ENCODE data around the gene HS6ST1. TPM values are rescaled to one million over a fixed set of nuclear protein-coding genes. Genes with fewer than 3 reads are reported as not detected.

HS6ST1 gene
- total and polyA plus RNA-seq, 2 of the 4 experiments (the other 2 are of a cell fraction) = 29.9 to 36.9 TPM

GRCh38 chr2:128281852-128282245, 36.8 kb downstream of the HS6ST1 start:
- Histone ChIP-seq H2BK120ac (ENCODE audit: low read depth, low read length) (no peak overlapping the region), H3K56ac (ENCODE audit: extremely low read depth, insufficient read depth, low read length) (no peak overlapping the region), H2BK15ac (ENCODE audit: low read depth, low read length) (no peak overlapping the region), H3K18ac (ENCODE audit: low read depth, low read length) (no peak overlapping the region), H2BK5ac (ENCODE audit: low read depth, low read length, poor library complexity, severe bottlenecking) (no peak overlapping the region), H3K4me1 (ENCODE audit: control insufficient read depth, insufficient read depth, low read length) (peaks cover 20% of the 10 kb centered on the region), H2AK9ac (replicated peaks; ENCODE audit: low read depth, low read length, poor library complexity) (no peak overlapping the region), H2BK20ac (ENCODE audit: low read depth, low read length) (no peak overlapping the region), H4K91ac (ENCODE audit: insufficient read depth, low read depth, low read length) (no peak overlapping the region), H3K23ac (ENCODE audit: low read depth, low read length) (no peak overlapping the region), H3K4me3 (ENCODE audit: insufficient read depth, low read depth, low read length) (no peak overlapping the region), H4K20me1 (ENCODE audit: insufficient read depth, low read length) (peaks cover 100% of the 10 kb centered on the region), H2AK5ac (ENCODE audit: low read depth, low read length) (no peak overlapping the region), H3K79me1 (ENCODE audit: low read depth in 1 of 2, low read length in 2 of 2) (peaks cover 42 to 95% of the 10 kb centered on the region in 2 experiments), H3K36me3 (ENCODE audit: control insufficient read depth, insufficient read depth, low read length) (peaks cover 59% of the 10 kb centered on the region), H3K4me2 (ENCODE audit: low read depth, low read length) (no peak overlapping the region), H3K9ac (ENCODE audit: low read depth, low read length) (no peak overlapping the region), H3K9me3 (ENCODE audit: control insufficient read depth, insufficient read depth, low read length) (no peaks in the 10 kb centered on the region), H4K8ac (ENCODE audit: low read depth in 2 of 2, low read length in 2 of 2) (no peak overlapping the region), H3K27me3 (ENCODE audit: control insufficient read depth, insufficient read depth, low read length) (no peaks in the 10 kb centered on the region), H3K27ac (ENCODE audit: insufficient read depth, low read length) (no peak overlapping the region), H4K5ac (ENCODE audit: low read depth, low read length) (no peak overlapping the region), H3K9me1 (ENCODE audit: insufficient read depth, low read length) (peaks cover 17% of the 10 kb centered on the region), H3K4ac (ENCODE audit: low read depth, low read length) (no peak overlapping the region), H2AFZ (replicated peaks; ENCODE audit: low read length, poor library complexity) (no peak overlapping the region), H3K14ac (replicated peaks; ENCODE audit: low read depth, low read length) (no peak overlapping the region)
- ATAC-seq (ENCODE audit: low read depth) (no peak), DNase-seq (no peak)
- intact Hi-C loops (cut with micrococcal nuclease) = no loop called here
- no TSS peak for BruUV-seq (replicated peaks)
- ChIA-PET CTCF (no interaction called here), POLR2A (ENCODE audit: unreplicated experiment) (no interaction called here)
- 100% methylated on average over 1 of the region's 2 CpGs; no CpG with 5 or more reads in 1 of the 2 experiments for WGBS, 2 experiments (ENCODE audit: extremely low coverage in 2 of 2, insufficient read length in 1 of 2)
- dilution Hi-C loops (cut with HindIII; ENCODE audit: low sequenced_read_pairs, unreplicated experiment) = no loop called here
- TF ChIP-seq POLR2A (IDR thresholded peaks at IDR 0.05; ENCODE audit: low read depth, low read length) = no peak
- TF ChIP-seq ELK1 (IDR thresholded peaks at IDR 0.05; ENCODE audit: borderline replicate concordance, low read depth, low read length) = no peak
- no peak for TF ChIP-seq NFE2L2 (IDR thresholded peaks at IDR 0.05; ENCODE audit: low read depth, low read length)
- no peak for TF ChIP-seq RAD21 (IDR thresholded peaks at IDR 0.05; ENCODE audit: low read length)
- no peak for TF ChIP-seq CEBPB (IDR thresholded peaks at IDR 0.05; ENCODE audit: low read depth, low read length)
- no peak for TF ChIP-seq CHD1 (IDR thresholded peaks at IDR 0.05; ENCODE audit: low read depth, low read length)
- TF ChIP-seq USF2 (IDR thresholded peaks at IDR 0.05; ENCODE audit: low read depth, low read length) = no peak
- TF ChIP-seq MAZ (IDR thresholded peaks at IDR 0.05; ENCODE audit: borderline replicate concordance, low read depth, low read length) = no peak
- TF ChIP-seq RCOR1 (IDR thresholded peaks at IDR 0.05; ENCODE audit: insufficient replicate concordance, low read length) = no peak
- TF ChIP-seq FOS (IDR thresholded peaks at IDR 0.05; ENCODE audit: low read depth, low read length) = no peak
- TF ChIP-seq RFX5 (IDR thresholded peaks at IDR 0.05; ENCODE audit: low read depth, low read length) = no peak
- in situ Hi-C loops (cut with MboI; ENCODE audit: low sequenced_read_pairs) = no loop called here

Data from IMR-90 (cell line).